IMR-90 (cell line): ENCODE measurements around the gene TFIP11. TPM values are rescaled to one million over a fixed set of nuclear protein-coding genes. Genes with fewer than 3 reads are reported as not detected.

Experiments used
- ATAC-seq: fragments of 200-7000 bp; cut with Tn5 transposase; 2 replicates; pipeline ENCODE4 v1.9.1; 2020; ENCODE audit warnings: low read depth, mild to moderate bottlenecking, moderate library complexity
- BruUV-seq: library from RNA; stranded (reverse); fragments of 400-500 nt; replicated peaks from 2 replicates; lab custom pipeline; 2021; lab: Mats Ljungman, UMichigan
- CTCF ChIA-PET: fragments of 300-600 bp; formaldehyde crosslinking; extraction: SDS; loops from one replicate; lab custom pipeline; 2021; ENCODE audit warnings: antibody characterized with exemption; lab: Yijun Ruan, JAX
- POLR2A ChIA-PET: fragments of 300-600 bp; sonication (Branson Sonifier 250); formaldehyde crosslinking; loops from one replicate; lab custom pipeline; 2022; ENCODE audit warnings: antibody characterized with exemption; ENCODE audit not compliant: unreplicated experiment; lab: Charles Lee
- DNase-seq: peaks from one replicate; pipeline ENCODE4 v3.0.0; 2013
- H2AFZ ChIP-seq: replicated peaks from 2 replicates; pipeline ENCODE3; 2013; ENCODE audit warnings: low read length, mild to moderate bottlenecking; ENCODE audit not compliant: poor library complexity
- H2AK5ac ChIP-seq: 2 replicates; pipeline ENCODE4 v1.6.1; 2013; ENCODE audit warnings: low read depth, low read length, inconsistent platforms
- H2AK9ac ChIP-seq: replicated peaks from 2 replicates; pipeline ENCODE3; 2013; ENCODE audit warnings: mild to moderate bottlenecking, low read depth, low read length, moderate library complexity; ENCODE audit not compliant: poor library complexity
- H2BK120ac ChIP-seq: 2 replicates; pipeline ENCODE4 v1.6.1; 2013; ENCODE audit warnings: low read depth, low read length, inconsistent platforms
- H2BK15ac ChIP-seq: 3 replicates; pipeline ENCODE4 v1.6.1; 2013; ENCODE audit warnings: low read depth, low read length, inconsistent platforms
- H2BK20ac ChIP-seq: 2 replicates; pipeline ENCODE4 v1.6.1; 2013; ENCODE audit warnings: low read depth, mild to moderate bottlenecking, inconsistent platforms, low read length, moderate library complexity
- H2BK5ac ChIP-seq: 2 replicates; pipeline ENCODE4 v1.6.1; 2013; ENCODE audit warnings: mild to moderate bottlenecking, low read depth, low read length, inconsistent platforms; ENCODE audit not compliant: poor library complexity, severe bottlenecking
- H3K14ac ChIP-seq: replicated peaks from 2 replicates; pipeline ENCODE4 v1.6.1; 2013; ENCODE audit warnings: low read depth, low read length, inconsistent platforms
- H3K18ac ChIP-seq: 2 replicates; pipeline ENCODE4 v1.6.1; 2013; ENCODE audit warnings: low read depth, low read length, control low read depth
- H3K23ac ChIP-seq: 2 replicates; pipeline ENCODE4 v1.6.1; 2013; ENCODE audit warnings: low read depth, low read length, inconsistent platforms
- H3K27ac ChIP-seq: 2 replicates; pipeline ENCODE4 v1.5.1; 2013; ENCODE audit warnings: mild to moderate bottlenecking, control low read depth, low read length; ENCODE audit not compliant: insufficient read depth
- H3K27me3 ChIP-seq: 2 replicates; pipeline ENCODE4 v1.6.1; 2013; ENCODE audit warnings: low read length; ENCODE audit not compliant: control insufficient read depth, insufficient read depth
- H3K36me3 ChIP-seq: 2 replicates; pipeline ENCODE4 v1.6.1; 2013; ENCODE audit warnings: low read length, mixed read lengths; ENCODE audit not compliant: control insufficient read depth, insufficient read depth
- H3K4ac ChIP-seq: 2 replicates; pipeline ENCODE4 v1.6.1; 2013; ENCODE audit warnings: low read depth, low read length, inconsistent platforms
- H3K4me1 ChIP-seq: 2 replicates; pipeline ENCODE4 v1.6.1; 2013; ENCODE audit warnings: low read length, mixed read lengths; ENCODE audit not compliant: control insufficient read depth, insufficient read depth
- H3K4me2 ChIP-seq: 2 replicates; pipeline ENCODE4 v1.6.1; 2013; ENCODE audit warnings: low read depth, mild to moderate bottlenecking, control low read depth, low read length, moderate library complexity
- H3K4me3 ChIP-seq: 2 replicates; pipeline ENCODE4 v1.5.1; 2013; ENCODE audit warnings: low read depth, mild to moderate bottlenecking, control low read depth, low read length, moderate library complexity; ENCODE audit not compliant: insufficient read depth
- H3K56ac ChIP-seq: 2 replicates; pipeline ENCODE4 v1.6.1; 2013; ENCODE audit warnings: low read length, inconsistent platforms; ENCODE audit not compliant: insufficient read depth; ENCODE audit errors: extremely low read depth
- H3K79me1 ChIP-seq, 2 experiments: 2 replicates each; pipeline ENCODE4 v1.6.1; 2013; ENCODE audit warnings: low read length in 2 of 2, inconsistent platforms in 1 of 2, low read depth in 1 of 2
- H3K9ac ChIP-seq: 2 replicates; pipeline ENCODE4 v1.6.1; 2013; ENCODE audit warnings: low read depth, low read length, control low read depth
- H3K9me1 ChIP-seq: 2 replicates; pipeline ENCODE4 v1.6.1; 2013; ENCODE audit warnings: low read length, inconsistent platforms; ENCODE audit not compliant: insufficient read depth
- H3K9me3 ChIP-seq: 2 replicates; pipeline ENCODE4 v1.6.1; 2013; ENCODE audit warnings: low read length; ENCODE audit not compliant: control insufficient read depth, insufficient read depth
- H4K20me1 ChIP-seq: 2 replicates; pipeline ENCODE4 v1.6.1; 2013; ENCODE audit warnings: low read length, inconsistent platforms; ENCODE audit not compliant: insufficient read depth
- H4K5ac ChIP-seq: 2 replicates; pipeline ENCODE4 v1.6.1; 2013; ENCODE audit warnings: mild to moderate bottlenecking, low read depth, low read length, control low read depth
- H4K8ac ChIP-seq, 2 experiments: 2 replicates each; pipeline ENCODE4 v1.6.1; 2013; ENCODE audit warnings: low read depth in 2 of 2, low read length in 2 of 2, control low read depth in 1 of 2, inconsistent platforms in 1 of 2
- H4K91ac ChIP-seq: 2 replicates; pipeline ENCODE4 v1.6.1; 2013; ENCODE audit warnings: low read depth, low read length, inconsistent platforms; ENCODE audit not compliant: insufficient read depth
- CEBPB ChIP-seq: IDR thresholded peaks from 2 replicates; pipeline ENCODE4 v1.6.1; 2012; ENCODE audit warnings: low read depth, low read length, improper control_type of control experiment
- CHD1 ChIP-seq: IDR thresholded peaks from 2 replicates; pipeline ENCODE4 v1.6.1; 2012; ENCODE audit warnings: low read depth, low read length, improper control_type of control experiment
- MAFK ChIP-seq: IDR thresholded peaks from 2 replicates; pipeline ENCODE4 v1.6.1; 2012; ENCODE audit warnings: low read depth, low read length, improper control_type of control experiment
- MAZ ChIP-seq: IDR thresholded peaks from 2 replicates; pipeline ENCODE4 v1.6.1; 2012; ENCODE audit warnings: low read depth, mild to moderate bottlenecking, low read length, improper control_type of control experiment, moderate library complexity, borderline replicate concordance
- NFE2L2 ChIP-seq: fragments of 150-350 bp; IDR thresholded peaks from 2 replicates; pipeline ENCODE4 v1.6.1; 2016; ENCODE audit warnings: low read depth, mild to moderate bottlenecking, low read length
- POLR2A ChIP-seq: IDR thresholded peaks from 2 replicates; pipeline ENCODE4 v1.6.1; 2012; ENCODE audit warnings: mild to moderate bottlenecking, low read depth, low read length
- RAD21 ChIP-seq: IDR thresholded peaks from 2 replicates; pipeline ENCODE4 v1.6.1; 2012; ENCODE audit warnings: low read length, improper control_type of control experiment
- RCOR1 ChIP-seq: IDR thresholded peaks from 2 replicates; pipeline ENCODE4 v1.6.1; 2012; ENCODE audit warnings: mild to moderate bottlenecking, low read length, improper control_type of control experiment; ENCODE audit not compliant: insufficient replicate concordance
- RFX5 ChIP-seq: IDR thresholded peaks from 2 replicates; pipeline ENCODE4 v1.8.0; 2012; ENCODE audit warnings: low read depth, mild to moderate bottlenecking, low read length, moderate library complexity
- USF2 ChIP-seq: fragments of 150-350 bp; IDR thresholded peaks from 2 replicates; pipeline ENCODE4 v1.6.1; 2017; ENCODE audit warnings: mild to moderate bottlenecking, antibody characterized with exemption, low read length, low read depth
- WGBS, 2 experiments: methylation state at CpG; one replicate each; pipeline versions ENCODE4 v1.1.5 to v1.1.7; 2013; ENCODE audit warnings: missing lambda C conversion rate in 2 of 2; ENCODE audit not compliant: insufficient read length in 1 of 2; ENCODE audit errors: extremely low coverage in 2 of 2; 5-methylcytosine and 5-hydroxymethylcytosine counted together
- dilution Hi-C: fragments of 300-500 bp; cut with HindIII; formaldehyde crosslinking; loops from one replicate; pipeline ENCODE4 v1.14.3; 2018; ENCODE audit warnings: low sequenced_read_pairs; ENCODE audit not compliant: unreplicated experiment
- in situ Hi-C: fragments of 300-500 bp; cut with MboI; formaldehyde crosslinking; loops from 3 replicates; pipeline ENCODE4 v1.14.3; 2019; ENCODE audit warnings: low sequenced_read_pairs, inconsistent platforms, mixed read lengths
- intact Hi-C: fragments of 100-400 bp; cut with micrococcal nuclease; formaldehyde crosslinking; loops from 2 replicates; pipeline ENCODE4 v1.10.0; 2022
- polyA plus RNA-seq, 3 experiments: library from polyadenylated mRNA; depleted of rRNA; stranded (reverse); fragments of >200 nt; gene quantifications; 2 replicates each; pipeline ENCODE4 v1.2.3, GENCODE V29; 2012; ENCODE audit warnings: low replicate concordance in 1 of 3
- total RNA-seq: library from RNA; depleted of rRNA; stranded (reverse); fragments of >200 nt; gene quantifications from 2 replicates; pipeline ENCODE4 v1.2.3, GENCODE V29; 2012

TFIP11 gene
- total and polyA plus RNA-seq, 2 of the 4 experiments (the other 2 are of a cell fraction): 22.5 to 43.2 TPM

GRCh38 chr22:26463688-26464087, 48.6 kb downstream of the TFIP11 start:
- H3K23ac ChIP-seq: no peak overlapping the region
- H3K9me3 ChIP-seq: no peaks in the 10 kb centered on the region
- no peak overlapping the region for H4K91ac ChIP-seq
- in situ Hi-C loops (loop anchor here (5.0 kb wide), 1 partner anchor 61 kb away; no protein-coding TSS in a partner anchor), dilution Hi-C loops (no loop called here), intact Hi-C loops (no loop called here)
- H3K56ac ChIP-seq: no peak overlapping the region
- no peak overlapping the region for H3K4me2 ChIP-seq
- no peak overlapping the region for H3K18ac ChIP-seq
- no peak for TF ChIP-seq CEBPB
- no peak for TF ChIP-seq POLR2A
- TF ChIP-seq RCOR1: no peak
- no peak for TF ChIP-seq CHD1
- TF ChIP-seq RAD21: no peak
- no peak for TF ChIP-seq MAFK
- TF ChIP-seq MAZ: no peak
- TF ChIP-seq USF2: no peak
- no peak for TF ChIP-seq NFE2L2
- TF ChIP-seq RFX5: no peak
- no peaks in the 10 kb centered on the region for H3K4me1 ChIP-seq
- H3K36me3 ChIP-seq: peaks cover 50% of the 10 kb centered on the region
- H2AFZ ChIP-seq: no peak overlapping the region
- no peak overlapping the region for H2AK9ac ChIP-seq
- peaks cover 3 to 11% of the 10 kb centered on the region in 2 experiments; a peak in 3 of 4 replicates for H3K79me1 ChIP-seq
- BruUV-seq: no TSS peak
- no peak overlapping the region for H3K9ac ChIP-seq
- no peaks in the 10 kb centered on the region for H3K27me3 ChIP-seq
- no peak overlapping the region for H4K5ac ChIP-seq
- no peak overlapping the region for H4K8ac ChIP-seq
- WGBS, 2 experiments: no CpG with 5 or more reads among the region's 9 CpGs
- no peak overlapping the region for H3K4ac ChIP-seq
- no peak overlapping the region for H3K27ac ChIP-seq
- no peak overlapping the region for H2AK5ac ChIP-seq
- 0 out of 2 replicates have a peak, but pooled peaks cover 6% of the 10 kb centered on the region for H4K20me1 ChIP-seq
- no peak overlapping the region for H2BK120ac ChIP-seq
- CTCF ChIA-PET: no interaction called here
- H2BK15ac ChIP-seq: no peak overlapping the region
- DNase-seq: no peak
- no peak overlapping the region for H2BK20ac ChIP-seq
- no peak for ATAC-seq
- H3K4me3 ChIP-seq: no peak overlapping the region
- POLR2A ChIA-PET: no interaction called here
- no peak overlapping the region for H2BK5ac ChIP-seq
- H3K14ac ChIP-seq: no peak overlapping the region
- H3K9me1 ChIP-seq: no peaks in the 10 kb centered on the region; the same call in 1 of the 2 replicates
